BLaER1 (cell line): ENCODE measurements around the gene NHERF1.

ENCODE experiments used
- H3K27ac ChIP-seq: shearing (Covaris generic); formaldehyde crosslinking; 2 replicates; pipeline ENCODE4 v1.8.1; 2022
- H3K27me3 ChIP-seq: shearing (Covaris generic); formaldehyde crosslinking; 2 replicates; pipeline ENCODE4 v1.8.1; 2022
- H3K36me3 ChIP-seq: shearing (Covaris generic); formaldehyde crosslinking; 2 replicates; pipeline ENCODE4 v1.8.1; 2022
- H3K4me1 ChIP-seq: shearing (Covaris generic); formaldehyde crosslinking; 2 replicates; pipeline ENCODE4 v1.8.1; 2022
- H3K4me2 ChIP-seq: shearing (Covaris generic); formaldehyde crosslinking; 2 replicates; pipeline ENCODE4 v1.8.1; 2022
- H3K4me3 ChIP-seq: shearing (Covaris generic); formaldehyde crosslinking; 2 replicates; pipeline ENCODE4 v1.8.1; 2022
- H3K9ac ChIP-seq: shearing (Covaris generic); formaldehyde crosslinking; 2 replicates; pipeline ENCODE4 v1.8.1; 2022
- H3K9me3 ChIP-seq: shearing (Covaris generic); formaldehyde crosslinking; 2 replicates; pipeline ENCODE4 v1.8.1; 2022
- H4K20me1 ChIP-seq: shearing (Covaris generic); formaldehyde crosslinking; 2 replicates; pipeline ENCODE4 v1.8.1; 2022
- Cebpa-rat ChIP-seq: shearing (Covaris generic); IDR thresholded peaks from 2 replicates; pipeline ENCODE4 v1.8.1; 2022

Gene NHERF1

GRCh38 chr17:74801896-74802295, 53.5 kb downstream of the NHERF1 start:
- no peaks in the 10 kb centered on the region for H3K27me3 ChIP-seq
- peaks cover 49% of the 10 kb centered on the region for H3K36me3 ChIP-seq
- peaks cover 30% of the 10 kb centered on the region; the same call in 1 of the 2 replicates for H4K20me1 ChIP-seq

GRCh38 chr17:74803388-74803930, 55.0 kb downstream of the NHERF1 start:
- H4K20me1 ChIP-seq, result peaks cover 36% of the 10 kb centered on the region
- H3K4me1 ChIP-seq, result peaks cover 22% of the 10 kb centered on the region
- no peak for TF ChIP-seq Cebpa-rat
- no peak overlapping the region for H3K4me3 ChIP-seq
- H3K36me3 ChIP-seq, result peaks cover 39% of the 10 kb centered on the region
- H3K27me3 ChIP-seq, result no peaks in the 10 kb centered on the region
- no peak overlapping the region for H3K9ac ChIP-seq
- H3K4me2 ChIP-seq, result no peak overlapping the region
- no peaks in the 10 kb centered on the region for H3K9me3 ChIP-seq
- no peak overlapping the region for H3K27ac ChIP-seq

More at GRCh38 chr17:74801896-74802295, 53.5 kb downstream of the NHERF1 start:
- H3K4me2 ChIP-seq, result no peak overlapping the region
- TF ChIP-seq Cebpa-rat, result no peak
- H3K27ac ChIP-seq, result no peak overlapping the region
- H3K4me3 ChIP-seq, result no peak overlapping the region
- H3K9me3 ChIP-seq, result no peaks in the 10 kb centered on the region
- H3K9ac ChIP-seq, result no peak overlapping the region
- H3K4me1 ChIP-seq, result peaks cover 21% of the 10 kb centered on the region

GRCh38 chr17:74803971-74804370, 55.5 kb downstream of the NHERF1 start:
- Histone ChIP-seq H3K4me2 (no peak overlapping the region), H3K4me1 (peaks cover 27% of the 10 kb centered on the region), H3K9me3 (no peaks in the 10 kb centered on the region), H3K36me3 (peaks cover 36% of the 10 kb centered on the region), H4K20me1 (peaks cover 41% of the 10 kb centered on the region), H3K4me3 (no peak overlapping the region), H3K9ac (no peak overlapping the region), H3K27ac (no peak overlapping the region), H3K27me3 (no peaks in the 10 kb centered on the region)
- no peak for TF ChIP-seq Cebpa-rat

GRCh38 chr17:74804683-74805082, 56.3 kb downstream of the NHERF1 start:
- no peak overlapping the region for H3K4me2 ChIP-seq
- H3K9ac ChIP-seq, result no peak overlapping the region
- H3K9me3 ChIP-seq, result no peaks in the 10 kb centered on the region
- peaks cover 45% of the 10 kb centered on the region for H4K20me1 ChIP-seq
- H3K36me3 ChIP-seq, result peaks cover 29% of the 10 kb centered on the region
- no peak for TF ChIP-seq Cebpa-rat
- no peak overlapping the region for H3K4me3 ChIP-seq
- no peak overlapping the region for H3K27ac ChIP-seq
- no peaks in the 10 kb centered on the region for H3K27me3 ChIP-seq
- H3K4me1 ChIP-seq, result peaks cover 33% of the 10 kb centered on the region

GRCh38 chr17:74805591-74805991, 57.2 kb downstream of the NHERF1 start:
- H3K4me3 ChIP-seq, result no peak overlapping the region
- no peak for TF ChIP-seq Cebpa-rat
- H3K27ac ChIP-seq, result no peak overlapping the region
- H3K36me3 ChIP-seq, result peaks cover 20% of the 10 kb centered on the region; the same call in 1 of the 2 replicates
- no peaks in the 10 kb centered on the region for H3K27me3 ChIP-seq
- H3K4me1 ChIP-seq, result peaks cover 33% of the 10 kb centered on the region
- no peaks in the 10 kb centered on the region for H3K9me3 ChIP-seq
- H3K4me2 ChIP-seq, result peak overlapping the region; percentile 19; the same call in 1 of the 2 replicates
- H3K9ac ChIP-seq, result no peak overlapping the region
- H4K20me1 ChIP-seq, result peaks cover 45% of the 10 kb centered on the region

- Histone ChIP-seq H3K4me2 (no peak overlapping the region), H3K9ac (no peak overlapping the region), H3K4me1 (peaks cover 39% of the 10 kb centered on the region), H3K4me3 (no peak overlapping the region), H3K27me3 (no peaks in the 10 kb centered on the region), H3K27ac (no peak overlapping the region), H3K9me3 (no peaks in the 10 kb centered on the region), H4K20me1 (peaks cover 45% of the 10 kb centered on the region), H3K36me3 (peaks cover 13% of the 10 kb centered on the region; the same call in 1 of the 2 replicates)
- TF ChIP-seq Cebpa-rat, result no peak
Observed at GRCh38 chr17:74806334-74806733, 57.9 kb downstream of the NHERF1 start.

GRCh38 chr17:74807441-74807840, 59.0 kb downstream of the NHERF1 start:
- Histone ChIP-seq H3K27me3 (no peaks in the 10 kb centered on the region), H3K4me1 (peaks cover 50% of the 10 kb centered on the region), H3K9me3 (no peaks in the 10 kb centered on the region), H3K4me2 (peak overlapping the region; percentile 56), H3K27ac (no peak overlapping the region), H4K20me1 (peaks cover 45% of the 10 kb centered on the region), H3K36me3 (peaks cover 4% of the 10 kb centered on the region; the same call in 1 of the 2 replicates), H3K4me3 (no peak overlapping the region), H3K9ac (no peak overlapping the region)
- no peak for TF ChIP-seq Cebpa-rat

GRCh38 chr17:74807925-74808324, 59.5 kb downstream of the NHERF1 start:
- Histone ChIP-seq H3K9me3 (no peaks in the 10 kb centered on the region), H3K27me3 (no peaks in the 10 kb centered on the region), H3K27ac (no peak overlapping the region), H3K4me3 (no peak overlapping the region), H4K20me1 (peaks cover 45% of the 10 kb centered on the region), H3K9ac (no peak overlapping the region), H3K4me2 (peak overlapping the region; percentile 56), H3K36me3 (peaks cover 4% of the 10 kb centered on the region; the same call in 1 of the 2 replicates), H3K4me1 (peaks cover 55% of the 10 kb centered on the region)
- TF ChIP-seq Cebpa-rat, result no peak

- peaks cover 45% of the 10 kb centered on the region for H4K20me1 ChIP-seq
- H3K4me2 ChIP-seq, result peak overlapping the region; percentile 56; the same call in 1 of the 2 replicates
- no peaks in the 10 kb centered on the region for H3K27me3 ChIP-seq
- no peak overlapping the region for H3K4me3 ChIP-seq
- H3K36me3 ChIP-seq, result peaks cover 4% of the 10 kb centered on the region; the same call in 1 of the 2 replicates
- TF ChIP-seq Cebpa-rat, result no peak
- H3K9ac ChIP-seq, result no peak overlapping the region
- peaks cover 64% of the 10 kb centered on the region for H3K4me1 ChIP-seq
- H3K9me3 ChIP-seq, result no peaks in the 10 kb centered on the region
- no peak overlapping the region for H3K27ac ChIP-seq
Observed at GRCh38 chr17:74808714-74809430, 60.4 kb downstream of the NHERF1 start.
